ENCODE measurements around the gene SRSF4. TPM values are rescaled to one million over a fixed set of nuclear protein-coding genes. Genes with fewer than 3 reads are reported as not detected.

The SRSF4 gene
- total RNA-seq, 4 donors from 2014 or later = 82.7 to 112 (median 96.8) TPM

DNA sequence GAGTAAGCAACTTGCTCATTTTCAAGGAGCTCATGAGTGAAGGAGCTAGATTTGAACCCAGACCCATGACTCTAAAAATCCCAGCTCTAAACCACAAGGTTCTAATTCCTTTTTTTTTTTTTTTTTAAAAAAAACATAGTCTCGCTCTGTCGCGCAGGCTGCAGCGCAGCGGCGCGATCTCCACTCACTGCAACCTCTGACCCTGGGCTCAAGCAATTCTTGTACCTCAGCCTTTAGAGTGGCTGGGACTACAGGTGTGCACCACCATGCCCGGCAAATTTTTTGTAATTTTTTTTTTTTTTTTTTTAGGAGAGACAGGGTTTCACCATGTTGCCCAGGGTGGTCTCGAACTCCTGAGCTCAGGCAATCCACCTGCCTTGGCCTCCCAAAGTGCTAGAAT is 13.8 kb downstream of the SRSF4 start:
- no peak overlapping the region for H3K4me3 ChIP-seq
- 96 to 98% methylated on average over 8 to 9 of the region's 9 CpGs for WGBS, 2 donors (ENCODE audit: low coverage in 1 of 2)
- H3K27ac ChIP-seq = no peak overlapping the region
- H3K4me1 ChIP-seq = peaks cover 9 to 89% (median 14%) of the 10 kb centered on the region in 3 donors
- H3K36me3 ChIP-seq = peaks cover 0 to 39% of the 10 kb centered on the region in 2 donors
- ATAC-seq = no peak
- TF ChIP-seq, protein P1, sequence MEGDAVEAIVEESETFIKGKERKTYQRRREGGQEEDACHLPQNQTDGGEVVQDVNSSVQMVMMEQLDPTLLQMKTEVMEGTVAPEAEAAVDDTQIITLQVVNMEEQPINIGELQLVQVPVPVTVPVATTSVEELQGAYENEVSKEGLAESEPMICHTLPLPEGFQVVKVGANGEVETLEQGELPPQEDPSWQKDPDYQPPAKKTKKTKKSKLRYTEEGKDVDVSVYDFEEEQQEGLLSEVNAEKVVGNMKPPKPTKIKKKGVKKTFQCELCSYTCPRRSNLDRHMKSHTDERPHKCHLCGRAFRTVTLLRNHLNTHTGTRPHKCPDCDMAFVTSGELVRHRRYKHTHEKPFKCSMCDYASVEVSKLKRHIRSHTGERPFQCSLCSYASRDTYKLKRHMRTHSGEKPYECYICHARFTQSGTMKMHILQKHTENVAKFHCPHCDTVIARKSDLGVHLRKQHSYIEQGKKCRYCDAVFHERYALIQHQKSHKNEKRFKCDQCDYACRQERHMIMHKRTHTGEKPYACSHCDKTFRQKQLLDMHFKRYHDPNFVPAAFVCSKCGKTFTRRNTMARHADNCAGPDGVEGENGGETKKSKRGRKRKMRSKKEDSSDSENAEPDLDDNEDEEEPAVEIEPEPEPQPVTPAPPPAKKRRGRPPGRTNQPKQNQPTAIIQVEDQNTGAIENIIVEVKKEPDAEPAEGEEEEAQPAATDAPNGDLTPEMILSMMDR (IDR thresholded peaks at IDR 0.05) = no peak
- TF ChIP-seq POLR2AphosphoS5 (IDR thresholded peaks at IDR 0.05) (no peak), EP300 (IDR thresholded peaks at IDR 0.05) (no peak)
- H3K9me3 ChIP-seq = no peaks in the 10 kb centered on the region
- H3K27me3 ChIP-seq = no peaks in the 10 kb centered on the region

DNA sequence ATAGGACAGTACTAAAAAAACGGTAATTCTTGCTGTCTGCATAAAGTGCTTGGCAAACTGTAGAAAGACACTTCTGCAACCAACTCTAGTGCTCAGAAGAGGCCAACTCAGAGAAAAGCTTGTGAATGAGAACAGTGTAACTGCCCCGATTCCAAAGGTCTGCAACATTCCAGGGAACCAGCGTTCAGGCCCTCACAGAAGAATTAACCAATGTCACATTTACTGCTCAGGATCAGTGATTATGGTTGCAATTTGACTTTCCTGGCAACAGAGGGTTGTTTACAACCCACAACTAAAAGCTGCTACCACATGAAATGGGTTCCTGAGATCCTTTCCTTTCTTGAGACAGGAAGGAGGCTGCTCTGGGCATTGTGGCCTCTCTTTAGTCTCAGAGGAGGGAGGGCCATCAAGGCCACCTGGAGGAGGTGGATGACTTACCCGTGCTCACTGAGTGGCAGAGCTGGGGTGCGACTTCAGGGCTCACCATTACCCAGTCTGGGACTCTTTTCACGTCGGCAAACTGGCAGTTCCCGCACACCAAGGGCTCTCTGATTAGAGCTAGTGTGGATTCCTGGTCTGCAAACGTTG is 15.3 kb downstream of the SRSF4 start:
- Histone ChIP-seq H3K36me3 (peaks cover 0 to 39% of the 10 kb centered on the region in 2 donors), H3K4me3 (no peak overlapping the region), H3K27ac (no peak overlapping the region), H3K4me1 (peaks cover 7 to 91% (median 19%) of the 10 kb centered on the region in 3 donors), H3K9me3 (no peaks in the 10 kb centered on the region), H3K27me3 (no peaks in the 10 kb centered on the region)
- TF ChIP-seq, protein P1 (IDR thresholded peaks at IDR 0.05) = no peak
- TF ChIP-seq EP300 (IDR thresholded peaks at IDR 0.05) (no peak), POLR2AphosphoS5 (IDR thresholded peaks at IDR 0.05) (no peak), POLR2A (IDR thresholded peaks at IDR 0.05) (no peak)
- WGBS, 2 donors (ENCODE audit: low coverage in 1 of 2) = 57 to 60% methylated on average over 5 to 8 of the region's 9 CpGs
- no peak for ATAC-seq

DNA sequence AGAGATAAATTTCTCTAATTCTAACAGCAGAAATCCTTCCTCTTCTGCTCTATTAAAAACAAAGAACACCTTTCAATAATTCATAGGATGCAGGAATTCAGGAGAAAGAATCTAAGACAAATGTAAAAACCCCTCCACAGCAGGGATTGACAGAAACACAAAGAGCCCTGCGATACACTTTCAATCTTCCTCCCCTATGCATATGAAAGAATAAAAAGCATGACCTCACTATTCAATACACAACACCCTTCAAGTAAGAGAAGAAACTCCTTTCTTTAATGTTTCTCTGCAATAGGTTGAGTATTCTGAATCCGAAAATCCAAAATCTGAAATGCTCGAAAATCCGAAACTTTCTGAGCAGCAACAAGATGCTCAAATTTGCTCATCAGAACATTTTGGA is 17.1 kb downstream of the SRSF4 start:
- WGBS, 2 donors (ENCODE audit: low coverage in 1 of 2) = 65 to 89% methylated on average over 4 of the region's 4 CpGs
- H3K9me3 ChIP-seq = no peaks in the 10 kb centered on the region
- H3K4me1 ChIP-seq = peaks cover 0 to 91% (median 7%) of the 10 kb centered on the region in 3 donors
- no peak overlapping the region for H3K27ac ChIP-seq
- TF ChIP-seq POLR2A (IDR thresholded peaks at IDR 0.05) = no peak
- no peak for TF ChIP-seq EP300 (IDR thresholded peaks at IDR 0.05)
- TF ChIP-seq, protein P1 (IDR thresholded peaks at IDR 0.05) = no peak
- TF ChIP-seq POLR2AphosphoS5 (IDR thresholded peaks at IDR 0.05) = no peak
- no peaks in the 10 kb centered on the region for H3K27me3 ChIP-seq
- peaks cover 0 to 50% of the 10 kb centered on the region in 2 donors for H3K36me3 ChIP-seq
- no peak overlapping the region for H3K4me3 ChIP-seq
- no peak for ATAC-seq

DNA sequence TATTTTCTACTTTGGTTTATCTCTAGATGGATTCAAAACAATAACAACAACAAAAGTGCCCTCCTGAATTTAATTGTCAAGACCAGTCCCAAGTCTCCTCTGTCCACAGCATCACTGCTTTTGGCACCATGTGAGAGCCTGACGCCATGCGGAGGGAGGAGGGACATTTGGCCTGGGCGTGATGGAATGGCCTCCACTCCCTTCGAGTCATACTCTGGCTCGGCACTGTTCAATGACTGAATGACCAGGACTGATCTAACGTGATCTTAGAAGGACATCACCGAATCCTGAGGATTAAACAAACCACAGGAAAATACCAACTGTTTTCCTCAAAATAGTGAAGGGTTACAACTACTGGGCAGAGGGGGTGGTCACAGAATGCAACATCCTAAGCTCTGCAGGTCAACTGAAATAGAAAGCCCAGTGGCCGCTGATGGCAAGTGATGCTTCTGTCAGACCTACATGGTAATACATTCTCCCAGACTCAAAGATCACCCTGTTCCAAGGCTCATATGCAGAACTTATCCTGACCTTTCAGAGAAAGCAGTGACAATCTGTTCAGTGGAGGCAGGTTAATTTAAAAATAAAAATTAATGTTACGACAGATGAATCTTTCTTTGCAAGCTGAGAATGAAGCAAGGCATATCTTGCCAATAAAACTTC is 19.1 kb downstream of the SRSF4 start:
- H3K4me1 ChIP-seq = peaks cover 0 to 76% (median 7%) of the 10 kb centered on the region in 3 donors
- ATAC-seq = peak; percentile 66

More for the DNA sequence above, 19.1 kb downstream of the SRSF4 start:
- Histone ChIP-seq H3K4me3 (no peak overlapping the region), H3K27ac (no peak overlapping the region), H3K36me3 (peaks cover 0 to 61% of the 10 kb centered on the region in 2 donors), H3K27me3 (no peaks in the 10 kb centered on the region), H3K9me3 (no peaks in the 10 kb centered on the region)
- 52 to 62% methylated on average over 9 of the region's 9 CpGs for whole genome bisulfite sequencing, 2 donors (ENCODE audit: low coverage in 1 of 2)
- TF ChIP-seq, protein P1 (IDR thresholded peaks at IDR 0.05) = no peak
- no peak for TF ChIP-seq EP300 (IDR thresholded peaks at IDR 0.05)
- no peak for TF ChIP-seq POLR2AphosphoS5 (IDR thresholded peaks at IDR 0.05)
- no peak for TF ChIP-seq POLR2A (IDR thresholded peaks at IDR 0.05)

Data from gastroesophageal sphincter (tissue), 4 donors.